NCI-H2196 (cell line): Measurements from ENCODE around the gene TAPT1.
A peak's percentile ranks its signal among the peaks of the same experiment; 100 is the strongest.

ENCODE experiments used
- DNase-seq: peaks from one replicate; lab custom pipeline; 2025; ENCODE audit not compliant: unreplicated experiment; lab: John Stamatoyannopoulos, UW

The TAPT1 gene

DNA sequence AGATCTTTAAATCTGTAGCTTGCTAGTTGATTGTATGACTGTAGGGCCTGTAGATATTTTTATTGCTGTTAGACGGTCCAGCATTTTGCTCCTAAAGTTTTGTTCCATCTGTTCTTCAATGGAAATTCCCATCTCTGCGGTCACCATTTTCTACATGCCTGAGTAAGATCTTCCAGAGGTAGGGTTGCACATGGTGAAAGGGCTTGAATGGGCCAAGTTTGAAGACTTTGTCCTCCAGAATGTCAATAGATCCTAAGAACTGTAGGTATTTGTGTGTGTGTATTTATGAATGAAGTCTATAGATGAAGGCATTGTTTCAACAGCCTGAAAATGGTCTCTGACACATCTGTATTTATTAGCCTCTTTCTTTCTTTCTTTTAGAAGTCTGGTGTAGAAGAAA, 22.3 kb upstream of the TAPT1 start:
- no peak for DNase-seq

DNA sequence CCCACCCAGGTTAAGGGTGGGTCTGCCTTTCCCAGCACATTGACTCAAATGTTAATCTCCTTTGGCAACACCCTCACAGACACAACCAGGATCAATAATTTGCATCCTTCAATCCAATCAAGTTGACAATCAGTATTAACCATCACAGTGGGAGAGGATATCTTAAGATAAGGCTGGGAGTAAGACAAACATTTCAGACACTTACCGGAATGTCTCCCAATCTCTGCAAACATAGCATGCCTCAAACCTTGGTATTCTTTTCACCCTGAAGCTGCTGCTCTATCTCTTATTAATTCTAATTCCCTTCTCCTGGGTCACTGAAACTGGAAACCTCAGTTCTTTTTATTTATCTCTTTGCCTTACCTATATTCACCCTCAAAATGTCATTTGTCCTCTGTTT, 19.0 kb upstream of the TAPT1 start:
- DNase-seq, result no peak

DNA sequence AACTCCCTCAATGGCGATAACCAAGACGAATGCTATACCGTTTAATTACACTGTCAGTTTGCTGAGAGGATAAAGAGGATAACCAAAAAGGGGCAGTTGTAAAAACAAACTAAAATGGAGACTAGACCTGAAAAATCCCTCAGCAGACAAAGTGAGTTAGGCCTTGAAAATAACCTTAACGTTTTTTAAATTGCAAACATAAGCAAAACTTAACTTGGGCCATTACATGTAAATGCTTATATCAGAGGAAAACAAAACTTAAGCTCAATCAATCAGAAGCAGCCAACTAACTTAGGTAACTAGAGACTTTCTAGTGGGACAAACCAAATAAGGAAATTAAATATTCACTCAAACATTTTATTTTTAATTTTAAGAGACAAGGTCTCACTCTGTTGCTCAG, 17.0 kb upstream of the TAPT1 start:
- no peak for DNase-seq

DNA sequence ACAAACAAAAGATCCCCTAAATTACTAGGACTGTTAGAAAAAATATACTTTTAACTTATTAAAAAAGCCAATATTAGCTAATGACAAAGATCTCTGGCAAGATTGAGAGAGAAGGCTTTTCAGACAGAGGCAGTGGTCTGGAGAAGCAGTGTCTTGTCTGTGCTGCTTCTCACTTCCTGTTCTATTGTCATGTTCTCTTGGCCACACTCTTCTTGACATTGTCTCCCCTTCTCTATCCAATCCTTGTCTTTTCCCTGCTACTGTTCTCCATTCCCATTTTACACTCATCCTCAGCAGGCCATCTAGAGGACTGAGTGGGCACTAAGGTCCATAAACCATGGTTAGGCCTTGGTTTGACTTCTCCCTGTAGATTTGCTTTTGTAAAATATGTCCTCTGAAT, 14.0 kb upstream of the TAPT1 start:
- DNase-seq, result no peak

DNA sequence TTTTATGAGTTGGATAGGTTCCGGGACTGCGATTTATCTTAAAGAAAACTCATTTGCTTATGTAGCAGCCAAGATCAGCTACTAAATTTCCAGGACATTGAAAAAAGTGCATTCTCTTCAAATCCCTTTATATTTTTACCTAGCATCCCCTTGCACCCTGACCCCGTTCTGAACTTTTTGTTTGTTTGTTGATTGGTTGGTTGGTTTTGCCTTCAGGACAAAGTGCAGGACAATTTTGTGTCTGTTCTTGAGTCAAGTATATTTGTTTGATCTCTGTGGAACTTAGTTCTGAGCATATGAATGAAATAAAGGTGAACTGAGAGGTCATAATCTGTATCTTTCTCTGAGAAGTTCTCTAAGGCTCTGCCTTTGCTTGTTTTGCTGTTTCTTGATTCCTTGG, 12.8 kb upstream of the TAPT1 start:
- no peak for DNase-seq

DNA sequence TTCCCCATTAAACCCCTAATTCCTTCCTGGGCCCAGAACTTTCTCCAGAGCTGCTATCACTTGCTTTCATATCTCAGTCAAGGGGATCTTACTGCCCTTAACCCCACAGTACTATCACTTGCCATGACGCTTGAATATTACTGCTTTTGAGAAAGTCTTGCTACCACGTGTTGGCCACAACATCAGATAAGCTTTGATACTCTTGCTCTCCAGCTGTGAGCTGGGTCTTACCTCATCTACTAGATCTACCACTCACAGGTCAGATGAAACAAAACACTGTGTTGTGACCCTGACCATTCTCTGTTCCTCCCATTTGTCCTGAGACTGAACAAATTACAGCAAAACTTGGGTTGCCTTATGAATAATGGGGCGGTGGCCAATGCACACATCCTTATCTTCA, 12.1 kb upstream of the TAPT1 start:
- DNase-seq, result no peak

DNA sequence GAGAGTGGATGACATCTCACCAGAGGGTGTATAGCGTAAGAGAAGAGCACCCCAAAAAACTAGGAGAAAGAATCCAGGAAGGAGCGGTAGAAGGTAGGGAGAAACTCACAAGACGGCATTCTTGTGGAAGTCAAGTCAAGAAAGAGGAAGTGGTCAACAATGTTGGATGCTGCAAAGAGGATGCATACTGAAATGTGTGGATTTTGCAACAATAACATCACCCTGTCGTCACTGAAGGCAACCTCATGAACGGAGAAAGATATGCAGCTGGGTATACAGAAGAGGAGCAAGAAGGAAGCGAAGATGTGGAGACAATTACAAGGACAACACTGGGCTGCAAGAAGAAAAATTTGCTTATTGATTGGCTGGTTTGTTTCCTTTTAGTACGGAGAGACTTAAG, 11.4 kb upstream of the TAPT1 start:
- no peak for DNase-seq

DNA sequence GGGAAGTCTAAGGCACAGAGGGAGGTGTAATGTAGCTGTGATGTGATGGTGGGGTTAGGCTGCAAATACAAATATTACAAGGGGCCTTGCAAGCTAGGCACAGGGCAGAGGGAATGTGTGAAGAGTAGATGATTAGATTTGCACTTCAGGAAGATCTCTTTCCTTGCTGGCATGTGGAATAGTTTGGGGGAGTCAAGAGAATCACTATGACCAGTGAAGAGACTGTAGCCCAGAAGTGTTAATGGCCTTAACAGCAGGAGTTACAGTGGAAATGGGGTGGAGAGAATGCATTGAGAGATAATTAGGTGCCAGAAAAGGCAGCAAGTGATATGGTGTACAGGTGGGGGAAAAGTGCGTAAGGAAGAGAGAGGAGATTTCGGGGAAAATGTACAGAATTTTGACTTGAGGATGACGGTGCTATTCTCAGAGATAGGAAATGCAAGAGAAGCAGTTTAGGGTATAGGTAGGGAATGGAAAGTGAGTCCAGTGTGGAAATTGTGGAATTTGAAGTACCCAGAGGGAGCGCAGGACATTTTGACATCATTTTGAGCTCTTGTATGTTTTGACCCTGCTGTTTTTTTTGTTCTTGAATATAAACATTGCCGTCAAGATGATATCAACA, 10.2 kb upstream of the TAPT1 start:
- DNase-seq, result no peak

DNA sequence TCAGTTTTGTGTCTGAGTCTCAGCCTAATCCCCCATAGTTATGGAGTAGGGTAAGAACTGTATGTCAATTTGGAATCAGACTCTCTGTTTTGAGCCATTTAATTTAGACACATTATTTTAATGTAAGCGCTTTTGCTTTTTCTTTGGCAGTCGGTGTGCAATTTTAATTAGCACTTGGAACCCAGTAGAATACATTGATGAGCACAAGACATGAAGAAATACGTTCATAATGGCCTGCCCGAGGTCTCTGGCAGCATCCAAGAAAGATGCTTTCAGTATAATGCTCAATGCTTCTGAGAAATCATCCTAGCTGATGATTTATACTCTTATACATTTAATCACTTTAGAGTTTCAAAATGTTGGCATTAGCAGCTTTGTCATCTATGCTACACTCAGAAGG, 8.9 kb upstream of the TAPT1 start:
- no peak for DNase-seq

DNA sequence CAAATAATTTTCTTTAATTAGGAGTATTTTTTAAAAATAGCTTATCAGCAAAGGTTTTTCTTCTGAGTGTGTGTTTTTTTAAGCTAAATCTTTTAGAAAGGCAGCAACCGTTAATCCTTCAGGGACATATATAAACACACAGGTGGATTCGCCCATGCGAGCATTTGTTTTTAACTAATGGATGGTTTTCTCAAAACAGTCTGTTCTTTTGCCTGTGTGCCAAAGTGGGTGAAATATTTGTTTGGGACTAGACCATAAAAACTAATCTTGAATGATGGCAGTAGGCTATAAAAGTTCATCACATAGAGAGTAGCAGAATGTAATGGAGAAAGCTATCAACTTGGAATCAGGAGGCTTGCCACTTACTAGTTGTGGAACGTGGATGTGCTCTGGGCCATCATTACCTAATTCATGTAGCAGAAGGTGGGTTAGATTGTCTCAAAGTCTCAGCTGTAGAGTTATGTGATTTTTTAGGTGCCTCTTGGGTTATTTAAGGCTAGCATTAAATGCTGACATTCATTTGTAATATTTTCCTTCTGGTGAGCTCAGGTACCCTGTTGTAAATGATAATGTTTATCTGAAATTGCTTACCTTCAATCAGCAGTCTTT, 7.4 kb upstream of the TAPT1 start:
- DNase-seq, result no peak

DNA sequence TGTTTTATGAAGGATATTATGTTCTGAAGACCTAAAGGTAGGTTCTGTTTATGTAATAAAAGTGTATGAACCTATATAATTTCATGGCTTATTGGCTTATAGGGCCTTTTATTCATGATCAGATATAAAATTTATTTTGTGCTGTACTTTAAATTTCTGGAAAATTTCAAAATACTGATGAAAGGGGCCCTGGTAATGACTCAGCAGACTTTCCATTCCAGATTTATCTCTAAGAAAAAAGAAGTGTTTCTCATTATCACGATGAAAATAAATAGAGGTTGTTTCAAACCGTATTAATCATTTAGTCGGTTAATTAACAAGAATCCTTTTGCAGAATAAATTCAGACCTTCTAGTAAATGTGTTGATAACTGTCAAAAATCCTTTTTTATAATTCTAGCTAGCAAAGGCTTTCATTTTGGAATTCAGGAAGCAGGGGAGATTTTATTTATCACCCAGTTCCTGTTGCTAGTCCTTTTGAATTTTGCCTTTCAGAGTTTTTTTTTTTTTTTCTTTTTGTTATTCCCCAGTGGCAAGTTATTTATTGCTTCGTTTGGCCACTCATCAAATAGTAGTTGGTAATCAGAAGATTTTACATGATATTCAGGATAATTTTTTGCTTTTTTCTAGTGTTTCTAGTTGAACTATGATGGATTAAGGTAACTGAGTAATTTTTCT, 5.4 kb upstream of the TAPT1 start:
- no peak for DNase-seq

DNA sequence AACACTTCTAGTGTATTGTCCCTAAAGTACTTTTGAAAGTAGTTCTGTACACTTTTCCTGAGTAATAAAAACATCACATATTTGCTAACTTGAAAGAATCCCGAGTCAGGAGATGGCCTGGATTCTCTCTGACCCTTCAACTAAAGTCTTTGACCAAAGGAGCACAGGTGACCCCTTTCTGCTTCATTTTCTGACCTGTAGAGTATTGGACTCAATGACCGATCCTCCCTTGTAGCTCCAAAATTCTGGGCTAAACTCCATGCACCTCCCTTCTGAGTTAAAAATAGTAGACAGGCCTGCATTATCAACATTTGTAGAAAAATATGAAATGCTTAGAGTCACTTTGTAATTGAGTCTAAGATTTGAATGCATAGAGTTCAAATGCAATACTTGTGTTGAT, 4.0 kb upstream of the TAPT1 start:
- no peak for DNase-seq

DNA sequence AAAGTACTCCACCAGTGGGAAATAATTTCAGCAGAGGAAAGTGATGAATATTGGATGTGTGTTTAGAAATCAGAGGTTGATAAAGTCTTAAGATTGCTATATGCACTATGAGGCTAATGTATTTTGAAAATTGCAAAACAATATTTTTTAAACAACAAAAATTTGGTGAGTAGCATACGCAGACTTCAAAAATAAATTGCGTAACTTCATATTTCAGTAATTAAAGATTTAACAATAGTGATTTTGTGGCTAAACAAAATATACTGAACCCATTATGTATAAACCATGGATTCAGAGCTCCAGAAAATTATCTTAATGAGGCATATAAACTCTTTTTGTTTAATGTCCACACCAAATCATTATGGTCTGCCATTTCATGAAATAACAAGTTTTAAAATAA, 3.3 kb upstream of the TAPT1 start:
- DNase-seq, result no peak

DNA sequence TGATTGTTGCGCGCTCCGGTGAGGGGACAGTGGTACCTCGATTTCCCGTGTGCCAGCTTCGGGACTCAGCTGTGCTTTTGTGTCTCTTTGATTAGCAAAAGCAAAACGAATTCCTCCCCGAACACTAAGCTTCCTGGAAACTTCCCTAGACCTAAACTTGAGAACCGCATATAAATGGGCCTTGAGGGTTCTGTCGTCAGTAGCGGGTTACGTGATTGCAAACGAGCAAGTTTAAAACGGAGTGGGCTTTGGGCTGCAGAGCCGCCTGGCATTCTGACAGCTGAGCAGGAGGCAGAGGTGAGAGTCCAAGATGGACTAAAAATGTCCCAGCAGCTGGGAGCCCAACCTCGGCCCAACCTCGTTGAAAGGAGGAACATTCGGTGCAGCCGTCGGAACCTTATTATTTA, 1.2 kb upstream of the TAPT1 start:
- DNase-seq, result no peak

DNA sequence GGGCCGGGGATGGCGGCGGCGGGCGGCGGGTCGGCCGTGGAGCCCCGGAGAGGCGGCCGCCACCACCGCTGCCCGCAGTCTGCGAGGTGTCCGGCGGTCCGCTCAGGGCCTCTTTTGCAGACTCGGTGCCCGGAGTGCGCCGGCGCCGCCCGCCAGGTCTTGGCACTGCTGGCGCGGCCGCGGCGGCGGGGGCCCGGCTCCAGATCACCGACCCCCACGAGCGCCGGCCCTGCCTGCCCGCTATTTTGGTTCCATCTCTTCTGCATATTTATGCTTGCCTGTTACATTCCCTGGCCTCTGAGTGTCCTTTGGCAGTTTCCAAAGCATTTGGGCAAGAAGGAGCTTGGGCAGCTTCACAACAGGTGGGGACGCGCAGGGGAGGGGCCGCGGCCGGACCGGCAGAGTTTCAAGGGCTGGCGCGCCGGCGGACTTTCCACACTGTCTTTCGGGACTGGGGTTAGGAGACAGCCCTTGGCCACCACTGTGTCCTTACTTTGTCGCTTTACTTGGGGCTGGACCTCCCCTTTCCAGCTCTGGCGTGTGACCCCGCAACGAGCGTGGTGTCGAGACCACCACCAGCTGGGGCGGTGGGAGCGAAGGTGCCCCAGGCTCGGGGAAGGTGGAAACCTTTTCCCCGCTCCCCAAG, 668 bp upstream of the TAPT1 start:
- peak; percentile 13 for DNase-seq

DNA sequence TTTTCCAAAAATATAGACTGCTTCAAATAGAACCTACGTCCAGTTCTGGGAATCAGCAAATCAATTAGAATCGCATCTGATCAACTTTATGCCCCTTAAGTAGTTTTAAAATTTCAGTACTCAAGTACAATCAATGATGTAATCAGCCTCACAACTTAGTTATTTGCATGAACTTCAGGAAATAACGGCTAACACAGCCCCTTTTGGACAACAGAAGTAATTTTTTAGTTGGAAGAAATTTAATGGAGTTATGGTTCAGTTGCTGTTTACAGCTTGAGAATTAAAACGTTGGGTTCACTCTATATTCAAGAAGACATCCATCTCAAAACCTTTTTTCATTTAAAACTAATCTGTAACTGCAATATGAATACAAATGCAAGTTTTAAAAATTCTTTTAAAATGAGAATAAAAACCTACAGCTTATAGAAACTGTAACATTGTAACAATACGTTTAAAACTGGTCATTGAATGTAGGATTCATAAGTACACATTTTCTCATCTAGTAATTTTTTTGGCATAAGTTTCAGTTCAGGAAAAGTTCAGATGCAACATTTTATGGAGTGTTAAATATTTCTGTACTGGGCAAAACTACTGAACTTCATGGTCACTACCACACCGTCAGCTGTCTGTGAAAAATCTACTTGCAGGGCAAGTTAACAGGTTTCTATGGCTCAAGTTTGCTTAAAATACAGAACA, 956 bp downstream of the TAPT1 start:
- no peak for DNase-seq

DNA sequence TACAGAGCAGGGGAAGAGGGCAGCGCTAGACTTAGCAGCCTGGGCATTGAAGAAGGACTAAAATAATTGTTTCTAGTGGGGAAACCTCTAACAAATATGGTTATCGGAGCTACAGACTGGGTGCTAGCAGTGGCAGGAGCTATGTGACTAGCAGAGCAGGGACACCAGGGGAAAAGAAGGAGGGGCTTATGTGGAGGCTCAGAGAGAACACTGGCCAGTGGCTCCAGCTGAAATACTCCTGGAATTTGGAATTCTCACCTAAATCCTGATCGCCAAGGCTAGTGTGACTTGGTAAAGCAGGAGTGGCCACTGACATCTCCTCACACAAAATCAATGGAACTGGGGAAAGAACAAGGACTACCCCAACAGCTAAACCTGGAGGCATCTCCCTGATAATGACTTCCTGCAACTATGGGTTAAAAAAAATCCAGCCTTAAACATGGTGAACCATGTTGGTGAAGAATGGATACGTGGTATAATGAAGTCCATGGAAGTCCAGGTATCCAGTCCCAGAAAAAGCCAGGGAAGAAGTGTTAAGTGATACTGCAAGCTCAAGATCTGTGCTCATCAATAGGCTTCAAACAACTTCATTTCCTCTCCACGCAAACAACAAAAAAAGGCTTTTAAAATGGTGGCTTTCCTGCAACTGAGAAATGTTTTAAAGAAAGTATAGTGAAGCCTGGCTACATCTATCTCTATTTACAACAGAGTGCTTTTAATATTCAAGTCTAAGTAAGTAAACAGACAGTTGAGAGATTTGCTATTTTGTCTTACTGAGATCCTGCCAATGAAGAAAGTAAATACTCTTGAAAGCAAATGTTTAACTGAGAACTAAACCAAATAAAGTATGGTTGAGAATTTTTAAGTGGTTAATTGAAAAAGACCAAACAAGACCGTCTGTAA, 1.8 kb downstream of the TAPT1 start:
- DNase-seq, result no peak

DNA sequence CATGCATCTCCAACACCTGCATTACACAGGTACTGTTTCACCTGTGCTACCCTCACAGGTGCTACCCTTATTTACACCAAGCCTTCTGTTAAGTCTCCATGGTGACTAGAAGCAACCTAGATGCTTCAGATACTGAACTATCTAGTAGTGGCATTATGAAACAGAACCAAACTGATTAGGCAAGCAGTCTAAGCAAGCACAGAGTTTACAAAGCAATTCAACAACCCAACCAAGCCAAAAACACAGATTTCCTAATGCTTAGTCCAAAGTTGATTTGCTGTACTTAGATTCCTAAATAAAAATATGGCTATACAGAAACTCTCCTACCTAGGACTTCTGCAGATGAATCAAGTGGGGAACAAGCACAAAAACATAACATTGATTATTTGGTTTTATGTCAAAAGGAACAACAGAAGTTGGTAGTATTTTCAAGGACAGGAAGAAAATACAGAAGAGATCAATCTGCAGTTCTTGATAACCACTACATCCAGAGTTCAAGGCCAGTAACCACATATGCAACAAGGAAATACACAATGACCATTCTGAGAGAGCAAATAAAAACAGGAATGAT, 3.2 kb downstream of the TAPT1 start:
- no peak for DNase-seq

DNA sequence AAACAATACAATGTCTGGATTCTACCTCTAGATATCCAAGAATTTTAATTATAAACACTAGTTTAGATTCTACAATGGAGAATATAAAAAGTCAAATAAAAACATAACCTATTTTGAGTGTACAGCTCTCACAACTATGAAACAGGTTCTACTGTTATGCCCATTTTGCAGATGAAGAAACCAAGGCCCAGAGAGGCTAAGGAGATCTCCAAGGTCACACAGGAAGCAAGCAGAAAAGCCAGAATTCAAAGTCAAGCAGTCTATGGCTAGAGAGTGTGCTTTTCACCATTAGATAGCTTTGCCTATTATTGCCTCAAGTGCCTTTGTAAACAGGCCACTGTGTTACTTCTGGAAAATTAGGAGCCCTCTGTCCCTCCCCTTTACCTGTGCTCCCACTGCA, 7.3 kb downstream of the TAPT1 start:
- DNase-seq, result no peak

DNA sequence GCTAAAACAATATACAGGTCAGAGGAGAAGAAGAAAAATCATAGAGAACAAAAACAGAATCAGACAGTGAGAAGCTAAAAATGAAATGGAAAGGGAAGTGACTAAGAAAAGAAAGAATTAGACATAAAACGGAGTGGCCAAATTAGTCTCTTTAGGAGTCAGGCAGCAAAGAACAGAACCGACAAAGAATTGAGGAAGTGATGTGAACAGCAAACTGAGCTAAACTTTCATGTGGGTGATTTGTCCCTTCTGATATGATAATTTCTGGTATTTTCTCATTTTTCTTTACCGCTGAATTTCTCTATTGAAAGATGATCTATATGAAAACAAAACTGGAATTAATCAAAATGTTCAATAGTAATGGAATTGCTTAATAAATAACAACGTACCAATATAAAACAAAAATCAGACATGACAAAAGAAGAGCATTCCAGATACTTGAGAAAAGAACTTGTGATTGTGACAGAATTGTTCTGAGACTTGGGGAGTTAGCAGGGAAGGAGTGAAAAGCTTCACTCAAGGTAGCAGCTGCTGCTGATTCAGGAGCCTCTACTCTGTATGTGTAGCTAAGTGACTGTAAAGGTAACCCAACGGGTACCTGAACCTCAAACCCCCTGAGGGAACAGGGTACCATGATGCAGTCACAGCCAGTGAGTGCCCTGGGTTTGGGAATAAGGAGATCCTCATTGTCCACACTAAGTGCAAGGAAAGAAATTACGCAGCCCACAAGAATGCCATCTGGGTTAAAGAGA, 8.8 kb downstream of the TAPT1 start:
- DNase-seq, result no peak
